RWPE2 (cell line): ENCODE results near the gene TMEM79.
A peak's percentile ranks its signal among the peaks of the same experiment; 100 is the strongest.

Experiments
- ATAC-seq: fragments of 200-7000 bp; cut with Tn5 transposase; 3 replicates; pipeline ENCODE4 v1.9.1; 2021; ENCODE audit warnings: low read depth
- DNase-seq: peaks from one replicate; pipeline ENCODE4 v3.0.0-alpha.2; 2020; ENCODE audit warnings: low spot score
- H3K27ac ChIP-seq: fragments of 450-650 bp; 2 replicates; pipeline ENCODE4 v1.5.1; 2017; ENCODE audit warnings: mild to moderate bottlenecking; ENCODE audit not compliant: poor library complexity, severe bottlenecking
- H3K27me3 ChIP-seq: fragments of 250-450 bp; sonication (Bioruptor Pico); 2 replicates; pipeline ENCODE4 v1.5.1; 2021; ENCODE audit warnings: mild to moderate bottlenecking, moderate library complexity; ENCODE audit not compliant: insufficient read depth, poor library complexity, severe bottlenecking
- H3K36me3 ChIP-seq: fragments of 250-450 bp; sonication (Bioruptor Pico); 2 replicates; pipeline ENCODE4 v1.5.1; 2020; ENCODE audit warnings: low read depth, mild to moderate bottlenecking, moderate library complexity
- H3K4me1 ChIP-seq: fragments of 250-450 bp; sonication (Bioruptor Pico); 2 replicates; pipeline ENCODE4 v1.5.1; 2021; ENCODE audit warnings: mild to moderate bottlenecking, moderate library complexity; ENCODE audit not compliant: insufficient read depth, poor library complexity, severe bottlenecking
- H3K4me3 ChIP-seq: fragments of 250-450 bp; sonication (Bioruptor Pico); 2 replicates; pipeline ENCODE4 v1.5.1; 2021; ENCODE audit warnings: mild to moderate bottlenecking, moderate library complexity; ENCODE audit not compliant: severe bottlenecking
- H3K9me3 ChIP-seq: fragments of 250-450 bp; sonication (Bioruptor Pico); 2 replicates; pipeline ENCODE4 v1.5.1; 2021; ENCODE audit warnings: mild to moderate bottlenecking, moderate library complexity; ENCODE audit not compliant: severe bottlenecking
- CTCF ChIP-seq: fragments of 450-650 bp; IDR thresholded peaks from one replicate; pipeline ENCODE4 v1.5.1; 2017; ENCODE audit warnings: mild to moderate bottlenecking, moderate library complexity; ENCODE audit not compliant: poor library complexity, severe bottlenecking

Gene TMEM79

GRCh38 chr1:156246781-156247459 is 37.2 kb upstream of the TMEM79 start:
- no peak for TF ChIP-seq CTCF
- peaks cover 4% of the 10 kb centered on the region for H3K4me1 ChIP-seq
- ATAC-seq (peak; percentile 4; the same call in 1 of the 3 replicates), DNase-seq (no peak)
- peaks cover 6% of the 10 kb centered on the region for H3K27me3 ChIP-seq
- H3K9me3 ChIP-seq = no peaks in the 10 kb centered on the region
- peaks cover 12% of the 10 kb centered on the region for H3K36me3 ChIP-seq
- H3K27ac ChIP-seq = no peak overlapping the region
- H3K4me3 ChIP-seq = no peak overlapping the region

- H3K27ac ChIP-seq = no peak within 1 kb of the TSS
Measured at GRCh38 chr1:156247460-156248322, 36.4 kb upstream of the TMEM79 start, which contains the start of gene PAQR6. Gene PAQR6 (minus strand): TSS chr1:156248056. CDS start chr1:156246731, 1,325 bp downstream.

GRCh38 chr1:156248323-156248683 is 35.8 kb upstream of the TMEM79 start:
- peaks cover 25% of the 10 kb centered on the region for H3K36me3 ChIP-seq
- peak; percentile 2; the same call in 1 of the 3 replicates for ATAC-seq
- DNase-seq = no peak
- no peak overlapping the region for H3K27ac ChIP-seq
- H3K4me3 ChIP-seq = no peak overlapping the region
- H3K4me1 ChIP-seq = no peaks in the 10 kb centered on the region
- no peaks in the 10 kb centered on the region for H3K9me3 ChIP-seq
- H3K27me3 ChIP-seq = peaks cover 6% of the 10 kb centered on the region
- TF ChIP-seq CTCF = no peak

More at GRCh38 chr1:156247460-156248322, 36.4 kb upstream of the TMEM79 start, which contains the start of gene PAQR6:
- Histone ChIP-seq H3K27me3 (peaks cover 6% of the 10 kb centered on the region), H3K4me1 (no peaks in the 10 kb centered on the region), H3K9me3 (no peaks in the 10 kb centered on the region), H3K4me3 (no peak within 1 kb of the TSS), H3K36me3 (peaks cover 18% of the 10 kb centered on the region)
- ATAC-seq (peak; percentile 28), DNase-seq (no peak)
- no peak for TF ChIP-seq CTCF

- H3K27ac ChIP-seq = no peak overlapping the region
- no peaks in the 10 kb centered on the region for H3K4me1 ChIP-seq
- ATAC-seq (no peak), DNase-seq (no peak)
- H3K27me3 ChIP-seq = peaks cover 6% of the 10 kb centered on the region
- H3K4me3 ChIP-seq = no peak overlapping the region
- no peak for TF ChIP-seq CTCF
- H3K36me3 ChIP-seq = peaks cover 37% of the 10 kb centered on the region
- H3K9me3 ChIP-seq = no peaks in the 10 kb centered on the region
Measured at GRCh38 chr1:156249593-156249992, 34.5 kb upstream of the TMEM79 start.

GRCh38 chr1:156251527-156251926 is 32.6 kb upstream of the TMEM79 start:
- TF ChIP-seq CTCF = no peak
- DNase-seq (no peak), ATAC-seq (no peak)
- no peak overlapping the region for H3K27ac ChIP-seq
- H3K4me1 ChIP-seq = no peaks in the 10 kb centered on the region
- H3K36me3 ChIP-seq = peaks cover 57% of the 10 kb centered on the region
- no peak overlapping the region for H3K4me3 ChIP-seq
- H3K9me3 ChIP-seq = no peaks in the 10 kb centered on the region
- no peaks in the 10 kb centered on the region for H3K27me3 ChIP-seq
